H1 (cell line): ENCODE results near the gene KCNK2. TPM values are rescaled to one million over a fixed set of nuclear protein-coding genes. Genes with fewer than 3 reads are reported as not detected.

Experiments used
- CTCF ChIA-PET: fragments of 300-600 bp; sonication (Branson Sonifier 250); formaldehyde crosslinking; loops from one replicate; lab custom pipeline; 2021; ENCODE audit not compliant: partially characterized antibody; lab: Charles Lee
- POLR2A ChIA-PET: fragments of 300-600 bp; sonication (Branson Sonifier 250); formaldehyde crosslinking; loops from one replicate; lab custom pipeline; 2021; ENCODE audit warnings: inconsistent platforms; ENCODE audit not compliant: partially characterized antibody; lab: Charles Lee
- DNase-seq, 2 experiments: peaks; one replicate each; pipeline versions ENCODE4 v3.0.0 to v3.0.0-alpha.2; 2010 to 2022; ENCODE audit warnings: low spot score in 2 of 2, low read depth in 1 of 2, mixed read lengths in 1 of 2
- FAIRE-seq: peaks from 2 replicates; lab custom pipeline; 2011; peaks lifted over from hg19 to GRCh38; lab: Jason Lieb, UNC
- H2AFZ ChIP-seq: 2 replicates; pipeline ENCODE4 v1.8.1; 2012; ENCODE audit warnings: low read length, inconsistent platforms
- H2AK5ac ChIP-seq: 2 replicates; pipeline ENCODE4 v1.6.1; 2013; ENCODE audit warnings: low read depth, low read length
- H2BK120ac ChIP-seq: replicated peaks from 2 replicates; pipeline ENCODE3; 2013; ENCODE audit warnings: low read depth, low read length, inconsistent platforms
- H2BK12ac ChIP-seq: 2 replicates; pipeline ENCODE4 v1.6.1; 2013; ENCODE audit warnings: low read depth, low read length
- H2BK15ac ChIP-seq: 2 replicates; pipeline ENCODE4 v1.6.1; 2013; ENCODE audit warnings: low read length
- H2BK20ac ChIP-seq: 2 replicates; pipeline ENCODE4 v1.6.1; 2013; ENCODE audit warnings: low read length
- H2BK5ac ChIP-seq: 2 replicates; pipeline ENCODE4 v1.6.1; 2013; ENCODE audit warnings: low read depth, low read length
- H3K14ac ChIP-seq: 2 replicates; pipeline ENCODE4 v1.6.1; 2013; ENCODE audit warnings: inconsistent platforms; ENCODE audit not compliant: insufficient read length
- H3K18ac ChIP-seq: 2 replicates; pipeline ENCODE4 v1.6.1; 2013; ENCODE audit warnings: low read length; ENCODE audit errors: extremely low read depth
- H3K23ac ChIP-seq: 2 replicates; pipeline ENCODE4 v1.6.1; 2013; ENCODE audit warnings: inconsistent platforms; ENCODE audit not compliant: insufficient read length
- H3K23me2 ChIP-seq: 2 replicates; pipeline ENCODE4 v1.6.1; 2013; ENCODE audit warnings: low read depth, low read length
- H3K27ac ChIP-seq: 2 replicates; pipeline ENCODE4 v1.6.1; 2011; ENCODE audit warnings: low read depth, low read length, inconsistent platforms
- H3K27me3 ChIP-seq, 4 experiments: replicated peaks in 1 of 4; 1 replicate in 1 of 4; 2 replicates in 3 of 4; pipeline versions ENCODE4 v1.6.1 to v1.8.1; 2011 to 2013; ENCODE audit warnings: low read length in 3 of 4, mild to moderate bottlenecking in 3 of 4, inconsistent platforms in 2 of 4, mixed read lengths in 2 of 4, moderate library complexity in 1 of 4; ENCODE audit not compliant: control insufficient read depth in 3 of 4, insufficient read depth in 3 of 4; ENCODE audit errors: extremely low read depth in 1 of 4
- H3K36me3 ChIP-seq, 4 experiments: 2 replicates each; pipeline versions ENCODE4 v1.6.1 to v1.8.1; 2011 to 2013; ENCODE audit warnings: mild to moderate bottlenecking in 4 of 4, low read length in 3 of 4, moderate library complexity in 2 of 4, control low read depth in 1 of 4, inconsistent platforms in 1 of 4; ENCODE audit not compliant: insufficient read depth in 4 of 4, control insufficient read depth in 2 of 4
- H3K4ac ChIP-seq: replicated peaks from 2 replicates; pipeline ENCODE3; 2013; ENCODE audit warnings: low read length, low read depth, mixed read lengths, inconsistent platforms; ENCODE audit not compliant: insufficient read length
- H3K4me1 ChIP-seq, 4 experiments: replicated peaks in 1 of 4; 1 replicate in 1 of 4; 2 replicates in 3 of 4; pipeline versions ENCODE4 v1.6.1 to v1.8.1; 2011 to 2013; ENCODE audit warnings: low read length in 3 of 4, inconsistent platforms in 2 of 4, mixed read lengths in 1 of 4; ENCODE audit not compliant: insufficient read depth in 4 of 4, control insufficient read depth in 3 of 4
- H3K4me2 ChIP-seq, 2 experiments: 2 replicates each; pipeline versions ENCODE4 v1.6.1 to v1.8.1; 2011 to 2013; ENCODE audit warnings: low read depth in 2 of 2, low read length in 2 of 2, control low read depth in 1 of 2, inconsistent platforms in 1 of 2, mild to moderate bottlenecking in 1 of 2; ENCODE audit not compliant: insufficient read depth in 1 of 2
- H3K4me3 ChIP-seq, 4 experiments: fragments of 200-600, 300-600 bp in 1 of 4; sonication (generic), shearing (Covaris generic), sonication (Bioruptor Twin) in 1 of 4; 2 replicates each; pipeline versions ENCODE4 v1.5.1 to v1.8.1; 2011 to 2016; ENCODE audit warnings: low read length in 4 of 4, low read depth in 3 of 4, control low read depth in 2 of 4, inconsistent platforms in 2 of 4, mild to moderate bottlenecking in 2 of 4, mixed read lengths in 1 of 4, moderate library complexity in 1 of 4; ENCODE audit not compliant: insufficient read depth in 2 of 4; ENCODE audit errors: extremely low read depth in 1 of 4
- H3K56ac ChIP-seq: replicated peaks from 2 replicates; pipeline ENCODE3; 2013; ENCODE audit warnings: low read depth, mild to moderate bottlenecking, mixed read lengths, low read length, inconsistent platforms; ENCODE audit not compliant: insufficient read length
- H3K79me1 ChIP-seq: 2 replicates; pipeline ENCODE4 v1.6.1; 2013; ENCODE audit warnings: low read depth, low read length, control low read depth
- H3K79me2 ChIP-seq, 2 experiments: 2 replicates each; pipeline versions ENCODE4 v1.6.1 to v1.8.1; 2012 to 2013; ENCODE audit warnings: low read length in 2 of 2, mild to moderate bottlenecking in 2 of 2, inconsistent platforms in 1 of 2; ENCODE audit not compliant: insufficient read depth in 2 of 2, control insufficient read depth in 1 of 2
- H3K9ac ChIP-seq, 4 experiments: replicated peaks in 1 of 4; 1 replicate in 1 of 4; 2 replicates in 3 of 4; pipeline versions ENCODE4 v1.6.1 to v1.8.1; 2011 to 2013; ENCODE audit warnings: low read depth in 3 of 4, low read length in 3 of 4, control low read depth in 2 of 4, mild to moderate bottlenecking in 2 of 4, moderate library complexity in 2 of 4, inconsistent platforms in 1 of 4; ENCODE audit errors: extremely low read depth in 1 of 4
- H3K9me3 ChIP-seq, 2 experiments: 2 replicates each; pipeline versions ENCODE4 v1.6.1 to v1.8.1; 2012 to 2013; ENCODE audit warnings: mild to moderate bottlenecking in 2 of 2, moderate library complexity in 2 of 2, control low read depth in 1 of 2, inconsistent platforms in 1 of 2, low read depth in 1 of 2, low read length in 1 of 2, mixed read lengths in 1 of 2; ENCODE audit not compliant: insufficient read depth in 2 of 2
- H4K20me1 ChIP-seq, 2 experiments: replicated peaks in 1 of 2; 2 replicates each; pipeline versions ENCODE3 to v1.8.1; 2011 to 2013; ENCODE audit warnings: inconsistent platforms in 2 of 2, low read length in 2 of 2, mild to moderate bottlenecking in 1 of 2; ENCODE audit not compliant: insufficient read depth in 2 of 2, control insufficient read depth in 1 of 2
- H4K5ac ChIP-seq: 2 replicates; pipeline ENCODE4 v1.6.1; 2013; ENCODE audit warnings: low read length, low read depth, mixed read lengths, inconsistent platforms; ENCODE audit not compliant: insufficient read length
- H4K8ac ChIP-seq: 2 replicates; pipeline ENCODE4 v1.8.0; 2013; ENCODE audit warnings: mild to moderate bottlenecking, moderate library complexity, low read length, inconsistent platforms; ENCODE audit not compliant: insufficient read depth; ENCODE audit errors: extremely low read depth
- H4K91ac ChIP-seq: replicated peaks from 2 replicates; pipeline ENCODE3; 2013; ENCODE audit warnings: low read length, mixed read lengths, inconsistent platforms; ENCODE audit not compliant: insufficient read length
- ASH2L ChIP-seq: fragments of 200-600, 300-600 bp; sonication (generic); IDR thresholded peaks from one replicate; pipeline ENCODE4 v1.7.1; 2017; ENCODE audit warnings: low read length
- CBX5 ChIP-seq: fragments of 300-800, 300-1000 bp; sonication (generic); IDR thresholded peaks from 2 replicates; pipeline ENCODE4 v1.7.1; 2016; ENCODE audit warnings: antibody characterized with exemption, low read length, low read depth
- EP300 ChIP-seq, 2 experiments: IDR thresholded peaks; 1 replicate in 1 of 2; 2 replicates in 1 of 2; pipeline ENCODE4 v1.6.1; 2011 to 2012; ENCODE audit warnings: low read depth in 2 of 2, low read length in 2 of 2, mild to moderate bottlenecking in 2 of 2, borderline replicate concordance in 1 of 2, inconsistent platforms in 1 of 2, moderate library complexity in 1 of 2
- PHF8 ChIP-seq: fragments of 200-600 bp; sonication (generic); conservative IDR thresholded peaks from 2 replicates; pipeline ENCODE4 v1.7.1; 2012; ENCODE audit warnings: low read depth, mild to moderate bottlenecking, inconsistent platforms, low read length, moderate library complexity
- RAD21 ChIP-seq, 2 experiments: IDR thresholded peaks in 1 of 2; conservative IDR thresholded peaks in 1 of 2; 2 replicates each; pipeline ENCODE4 v1.6.1; 2011; ENCODE audit warnings: low read depth in 2 of 2, low read length in 2 of 2, improper control_type of control experiment in 1 of 2, inconsistent platforms in 1 of 2, mild to moderate bottlenecking in 1 of 2, moderate library complexity in 1 of 2
- SIX5 ChIP-seq: IDR thresholded peaks from 2 replicates; pipeline ENCODE4 v1.6.1; 2011; ENCODE audit warnings: mild to moderate bottlenecking, low read depth, low read length
- SP2 ChIP-seq: IDR thresholded peaks from 2 replicates; pipeline ENCODE4 v1.6.1; 2012; ENCODE audit warnings: mild to moderate bottlenecking, low read length, inconsistent platforms
- TCF12 ChIP-seq: IDR thresholded peaks from 2 replicates; pipeline ENCODE4 v1.6.1; 2011; ENCODE audit warnings: low read depth, mild to moderate bottlenecking, low read length
- WGBS, 2 experiments: shearing (Covaris generic) in 1 of 2; methylation state at CpG; one replicate each; pipeline versions ENCODE4 v1.1.6 to v1.1.7; 2013 to 2015; ENCODE audit warnings: low lambda C conversion rate in 2 of 2, mixed read lengths in 2 of 2, inconsistent platforms in 1 of 2, low coverage in 1 of 2, missing lambda C conversion rate in 1 of 2; ENCODE audit not compliant: insufficient replicate concordance in 2 of 2, insufficient coverage in 1 of 2, insufficient read length in 1 of 2; ENCODE audit errors: extremely low coverage in 1 of 2, missing lambda C conversion rate in 1 of 2; 5-methylcytosine and 5-hydroxymethylcytosine counted together
- polyA plus RNA-seq, 7 experiments: library from polyadenylated mRNA; depleted of rRNA in 3 of 7; stranded (reverse) in 5 of 7; unstranded in 2 of 7; fragments of >200 nt in 5 of 7; fragments of 200-250 nt in 2 of 7; gene quantifications; 1 replicate in 5 of 7; 2 replicates in 1 of 7; 4 replicates in 1 of 7; pipeline versions ENCODE4 v1.2.1 to v1.2.3, GENCODE V29; 2011 to 2013; ENCODE audit warnings: missing spikeins in 2 of 7, mixed read lengths in 2 of 7
- total RNA-seq: library from RNA; stranded (reverse); fragmentation: NEBNext Ultra II Directional; extraction: Animal tissue kit (Norgen Biotek cat#: 25700); gene quantifications from 2 replicates; pipeline ENCODE4 v1.2.1, GENCODE V29; 2021

KCNK2 gene
- total and polyA plus RNA-seq, 2 of the 8 experiments (the other 6 are each of a cell fraction or from before 2014, with no cell fraction given), result 0.59 to 1.2 TPM

DNA sequence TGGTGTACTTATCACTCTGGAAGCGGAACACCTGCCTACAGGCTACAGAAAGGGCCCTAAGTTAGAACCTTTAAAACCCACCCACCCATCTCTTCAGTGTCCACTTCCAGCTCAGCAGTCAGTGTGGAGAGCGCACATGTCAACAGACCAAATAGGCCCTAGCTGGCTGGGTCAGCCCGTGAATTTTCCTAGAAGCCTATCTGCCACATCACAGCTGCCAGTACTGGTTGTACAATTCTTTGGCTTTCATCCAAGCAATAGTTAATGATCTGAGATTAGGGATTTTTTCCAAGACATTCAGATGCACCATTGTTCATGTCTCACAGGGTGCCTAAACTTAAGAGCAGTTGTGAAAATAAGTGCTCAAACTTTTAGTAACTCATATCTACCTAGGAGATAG is 197.1 kb downstream of the KCNK2 start:
- no peaks in the 10 kb centered on the region for H3K79me1 ChIP-seq
- TF ChIP-seq EP300 (IDR thresholded peaks at IDR 0.05; ENCODE audit: borderline replicate concordance in 1 of 2, low read depth in 2 of 2, low read length in 2 of 2) (no peak), SIX5 (no peak), TCF12 (no peak), SP2 (no peak), PHF8 (no peak), CBX5 (no peak), RAD21 (IDR thresholded peaks at IDR 0.05 in 1 of 2, conservative IDR thresholded peaks at IDR 0.05 in 1 of 2; ENCODE audit: low read depth in 2 of 2, low read length in 2 of 2) (no peak), ASH2L (no peak)
- TF ChIP-seq, all 59 proteins: peak for 0
- no peaks in the 10 kb centered on the region for H3K79me2 ChIP-seq
- no peak overlapping the region for H4K91ac ChIP-seq
- H4K8ac ChIP-seq, result no peak overlapping the region
- no peak overlapping the region for H3K56ac ChIP-seq
- no peak overlapping the region for H2AK5ac ChIP-seq
- no peak overlapping the region for H3K4me3 ChIP-seq
- POLR2A ChIA-PET, result no interaction called here
- WGBS, 2 experiments, result 97% methylated on average over 3 of the region's 3 CpGs; no CpG with 5 or more reads in 1 of the 2 experiments
- no peaks in the 10 kb centered on the region for H3K9me3 ChIP-seq
- no peak overlapping the region for H3K9ac ChIP-seq
- H2BK15ac ChIP-seq, result no peak overlapping the region
- H2BK12ac ChIP-seq, result no peak overlapping the region
- no peak overlapping the region for H2AFZ ChIP-seq
- no peak for DNase-seq
- H3K27ac ChIP-seq, result no peak overlapping the region
- no peak overlapping the region for H2BK5ac ChIP-seq
- H3K4me2 ChIP-seq, result no peak overlapping the region
- no peak overlapping the region for H3K18ac ChIP-seq
- peaks cover 0 to 3% (median under 1%) of the 10 kb centered on the region in 4 experiments; a peak in 2 of 7 replicates for H3K4me1 ChIP-seq
- no peak overlapping the region for H4K5ac ChIP-seq
- no peak overlapping the region for H3K23ac ChIP-seq
- H2BK20ac ChIP-seq, result no peak overlapping the region
- CTCF ChIA-PET, result interaction anchor here (1.0 to 1.2 kb wide), 2 partner anchors 9 to 10 kb away, joined by 3 to 4 read pairs; no protein-coding TSS in a partner anchor
- H3K27me3 ChIP-seq, result no peaks in the 10 kb centered on the region
- H3K14ac ChIP-seq, result no peak overlapping the region
- H4K20me1 ChIP-seq, result no peaks in the 10 kb centered on the region
- no peaks in the 10 kb centered on the region for H3K36me3 ChIP-seq
- H2BK120ac ChIP-seq, result no peak overlapping the region
- H3K4ac ChIP-seq, result no peak overlapping the region
- H3K23me2 ChIP-seq, result no peaks in the 10 kb centered on the region
- no peak for FAIRE-seq
